ENCODE measurements around the gene MOB3A.

GRCh38 chr19:2142173-2142829 lies 46.2 kb upstream of the MOB3A start:
- TF ChIP-seq CTCF (optimal IDR thresholded peaks at IDR 0.05 in 1 of 3, IDR thresholded peaks at IDR 0.05 in 1 of 3, conservative IDR thresholded peaks at IDR 0.05 in 1 of 3; ENCODE audit: extremely low read depth in 1 of 3, insufficient read depth in 2 of 3, low read length in 3 of 3) (no peak), EZH2 (IDR thresholded peaks at IDR 0.05; ENCODE audit: low read length) (no peak)
